ENCODE results near the gene FXYD1.

The FXYD1 gene

GRCh38 chr19:35120492-35120891, 18.1 kb upstream of the FXYD1 start:
- peak; percentile 92 for DNase-seq (ENCODE audit: low read depth)
- no peak for TF ChIP-seq CTCF (IDR thresholded peaks at IDR 0.05; ENCODE audit: control insufficient read depth, insufficient read depth, low read depth, low read length, missing control alignments)
- H3K4me3 ChIP-seq (ENCODE audit: control insufficient read depth, low read depth, low read length), result no peak overlapping the region

GRCh38 chr19:35120898-35121297, 17.7 kb upstream of the FXYD1 start:
- no peak for DNase-seq (ENCODE audit: low read depth)
- no peak for TF ChIP-seq CTCF (IDR thresholded peaks at IDR 0.05; ENCODE audit: control insufficient read depth, insufficient read depth, low read depth, low read length, missing control alignments)
- no peak overlapping the region for H3K4me3 ChIP-seq (ENCODE audit: control insufficient read depth, low read depth, low read length)

GRCh38 chr19:35122687-35123551, 15.7 kb upstream of the FXYD1 start:
- no peak for TF ChIP-seq CTCF (IDR thresholded peaks at IDR 0.05; ENCODE audit: control insufficient read depth, insufficient read depth, low read depth, low read length, missing control alignments)
- no peak overlapping the region for H3K4me3 ChIP-seq (ENCODE audit: control insufficient read depth, low read depth, low read length)
- no peak for DNase-seq (ENCODE audit: low read depth)

GRCh38 chr19:35123573-35123972, 15.1 kb upstream of the FXYD1 start:
- no peak for TF ChIP-seq CTCF (IDR thresholded peaks at IDR 0.05; ENCODE audit: control insufficient read depth, insufficient read depth, low read depth, low read length, missing control alignments)
- DNase-seq (ENCODE audit: low read depth), result no peak
- peak overlapping the region; percentile 72 for H3K4me3 ChIP-seq (ENCODE audit: control insufficient read depth, low read depth, low read length)

GRCh38 chr19:35124098-35125060, 14.2 kb upstream of the FXYD1 start:
- DNase-seq (ENCODE audit: low read depth), result peak; percentile 69
- no peak for TF ChIP-seq CTCF (IDR thresholded peaks at IDR 0.05; ENCODE audit: control insufficient read depth, insufficient read depth, low read depth, low read length, missing control alignments)
- H3K4me3 ChIP-seq (ENCODE audit: control insufficient read depth, low read depth, low read length), result peak overlapping the region; percentile 72

GRCh38 chr19:35125270-35125717, 13.3 kb upstream of the FXYD1 start:
- no peak overlapping the region for H3K4me3 ChIP-seq (ENCODE audit: control insufficient read depth, low read depth, low read length)
- TF ChIP-seq CTCF (IDR thresholded peaks at IDR 0.05; ENCODE audit: control insufficient read depth, insufficient read depth, low read depth, low read length, missing control alignments), result no peak
- no peak for DNase-seq (ENCODE audit: low read depth)

Measured in AG09309 (cell line).